A549 (cell line): ENCODE measurements around the gene PFDN2. TPM values are rescaled to one million over a fixed set of nuclear protein-coding genes. Genes with fewer than 3 reads are reported as not detected.
A peak's percentile ranks its signal among the peaks of the same experiment; 100 is the strongest.

Experiments used
- ATOH8 ChIP-seq: fragments of 250-450 bp; sonication (Bioruptor Pico); IDR thresholded peaks from 2 replicates; pipeline ENCODE4 v1.5.0; 2020; ENCODE audit warnings: low read depth, mild to moderate bottlenecking, moderate library complexity
- BHLHE40 ChIP-seq: IDR thresholded peaks from 2 replicates; pipeline ENCODE4 v1.6.1; 2012; ENCODE audit warnings: low read depth, low read length, inconsistent platforms
- CBX8 ChIP-seq: fragments of 200-600 bp; sonication (generic); IDR thresholded peaks from 2 replicates; pipeline ENCODE4 v1.6.1; 2016
- CEBPB ChIP-seq, 2 experiments: fragments of >200 bp in 1 of 2; sonication (Bioruptor Twin) in 1 of 2; formaldehyde crosslinking in 1 of 2; IDR thresholded peaks; 2 replicates each; pipeline ENCODE4 v1.6.1; 2012 to 2016
- CHD2 ChIP-seq: fragments of 150-350 bp; IDR thresholded peaks from 2 replicates; pipeline ENCODE4 v1.6.1; 2014; ENCODE audit warnings: low read length; ENCODE audit not compliant: partially characterized antibody
- CHD4 ChIP-seq: fragments of 200-600 bp; sonication (generic); IDR thresholded peaks from 2 replicates; pipeline ENCODE4 v1.6.1; 2016; ENCODE audit warnings: antibody characterized with exemption, mild to moderate bottlenecking, borderline replicate concordance
- CTCF ChIP-seq: fragments of >200 bp; sonication (Bioruptor Twin); formaldehyde crosslinking; IDR thresholded peaks from 3 replicates; pipeline ENCODE4 v1.5.1; 2016
- EHF ChIP-seq: fragments of 250-450 bp; sonication (Bioruptor Pico); IDR thresholded peaks from 2 replicates; pipeline ENCODE4 v1.5.0; 2020; ENCODE audit warnings: mild to moderate bottlenecking
- EHMT2 ChIP-seq: fragments of 200-600 bp; sonication (generic); IDR thresholded peaks from 2 replicates; pipeline ENCODE4 v1.6.1; 2016; ENCODE audit warnings: antibody characterized with exemption, low read depth, mild to moderate bottlenecking, moderate library complexity
- ELK1 ChIP-seq: fragments of 150-350 bp; IDR thresholded peaks from 2 replicates; pipeline ENCODE4 v1.6.1; 2014; ENCODE audit warnings: low read depth, mild to moderate bottlenecking, low read length
- ESRRA ChIP-seq: fragments of 150-350 bp; IDR thresholded peaks from 2 replicates; pipeline ENCODE4 v1.6.1; 2014; ENCODE audit warnings: mild to moderate bottlenecking, low read length, borderline replicate concordance
- FOSL2 ChIP-seq, 2 experiments: fragments of 450-650 bp in 1 of 2; fragments of >200 bp in 1 of 2; sonication (Bioruptor Twin) in 1 of 2; formaldehyde crosslinking; IDR thresholded peaks; 2 replicates each; pipeline versions ENCODE4 v1.5.0 to v1.6.1; 2016 to 2020; ENCODE audit warnings: mild to moderate bottlenecking in 1 of 2, moderate library complexity in 1 of 2
- FOXS1 ChIP-seq: fragments of 250-450 bp; sonication (Bioruptor Pico); IDR thresholded peaks from 2 replicates; pipeline ENCODE4 v1.5.0; 2020; ENCODE audit warnings: mild to moderate bottlenecking, moderate library complexity
- HES2 ChIP-seq: fragments of >200 bp; sonication (Bioruptor Twin); formaldehyde crosslinking; IDR thresholded peaks from 2 replicates; pipeline ENCODE4 v1.6.1; 2016
- HEYL ChIP-seq: fragments of 250-450 bp; sonication (Bioruptor Pico); IDR thresholded peaks from 2 replicates; pipeline ENCODE4 v1.8.0; 2021; ENCODE audit warnings: mild to moderate bottlenecking, moderate library complexity
- HMGXB4 ChIP-seq: fragments of 250-450 bp; sonication (Bioruptor Pico); IDR thresholded peaks from 2 replicates; pipeline ENCODE4 v1.5.0; 2021; ENCODE audit warnings: mild to moderate bottlenecking, moderate library complexity, borderline replicate concordance
- JUN ChIP-seq, 2 experiments: fragments of >200 bp; sonication (Bioruptor Twin); formaldehyde crosslinking; IDR thresholded peaks; 2 replicates in 1 of 2; 3 replicates in 1 of 2; pipeline ENCODE4 v1.6.1; 2016 to 2017
- JUNB ChIP-seq: fragments of >200 bp; sonication (Bioruptor Twin); formaldehyde crosslinking; IDR thresholded peaks from 2 replicates; pipeline ENCODE4 v1.6.1; 2016
- KDM5A ChIP-seq: fragments of 200-600 bp; sonication (generic); IDR thresholded peaks from 2 replicates; pipeline ENCODE4 v1.6.1; 2016; ENCODE audit warnings: antibody characterized with exemption, mild to moderate bottlenecking
- MAX ChIP-seq: IDR thresholded peaks from 2 replicates; pipeline ENCODE4 v1.6.1; 2012
- MYC ChIP-seq: IDR thresholded peaks from 2 replicates; pipeline ENCODE4 v1.6.1; 2012; ENCODE audit warnings: mild to moderate bottlenecking, inconsistent platforms, low read length, improper control_type of control experiment, borderline replicate concordance
- NFE2L2 ChIP-seq: fragments of 150-350 bp; conservative IDR thresholded peaks from 2 replicates; pipeline ENCODE4 v1.6.1; 2014; ENCODE audit warnings: low read length
- NR3C1 ChIP-seq: fragments of >200 bp; sonication (Bioruptor Twin); formaldehyde crosslinking; IDR thresholded peaks from 3 replicates; pipeline ENCODE4 v1.6.1; 2017
- PBX3 ChIP-seq: IDR thresholded peaks from 2 replicates; pipeline ENCODE4 v1.6.1; 2012
- PHF8 ChIP-seq: fragments of 200-600 bp; sonication (generic); IDR thresholded peaks from 2 replicates; pipeline ENCODE4 v1.6.1; 2016; ENCODE audit warnings: low read depth, mild to moderate bottlenecking, antibody characterized with exemption, moderate library complexity, borderline replicate concordance
- POLR2A ChIP-seq: IDR thresholded peaks from 2 replicates; pipeline ENCODE4 v1.6.1; 2012; ENCODE audit warnings: mild to moderate bottlenecking, low read length
- POLR2AphosphoS2 ChIP-seq: conservative IDR thresholded peaks from 2 replicates; pipeline ENCODE4 v1.6.1; 2012; ENCODE audit warnings: low read length, improper control_type of control experiment, inconsistent platforms
- RAD21 ChIP-seq, 2 experiments: fragments of >200 bp in 1 of 2; sonication (Bioruptor Twin) in 1 of 2; formaldehyde crosslinking in 1 of 2; IDR thresholded peaks in 1 of 2; conservative IDR thresholded peaks in 1 of 2; 2 replicates in 1 of 2; 3 replicates in 1 of 2; pipeline ENCODE4 v1.6.1; 2012 to 2018; ENCODE audit warnings: inconsistent platforms in 1 of 2
- RARB ChIP-seq: fragments of 250-450 bp; sonication (Bioruptor Pico); IDR thresholded peaks from 2 replicates; pipeline ENCODE4 v1.8.0; 2021; ENCODE audit warnings: mild to moderate bottlenecking, moderate library complexity
- RFX5 ChIP-seq: fragments of 450-650 bp; IDR thresholded peaks from 2 replicates; pipeline ENCODE4 v1.7.1; 2014; ENCODE audit warnings: antibody characterized with exemption, mild to moderate bottlenecking, moderate library complexity
- RNF2 ChIP-seq: fragments of 200-600 bp; sonication (generic); IDR thresholded peaks from 2 replicates; pipeline ENCODE4 v1.6.1; 2016; ENCODE audit warnings: low read depth, mild to moderate bottlenecking, antibody characterized with exemption, moderate library complexity, borderline replicate concordance
- SMC3 ChIP-seq: fragments of >200 bp; sonication (Bioruptor Twin); formaldehyde crosslinking; IDR thresholded peaks from 3 replicates; pipeline ENCODE4 v1.6.1; 2018; ENCODE audit warnings: inconsistent platforms
- TFCP2L1 ChIP-seq: fragments of 250-450 bp; sonication (Bioruptor Pico); IDR thresholded peaks from 2 replicates; pipeline ENCODE4 v1.5.0; 2021; ENCODE audit warnings: mild to moderate bottlenecking
- ZC3H11A ChIP-seq: fragments of 450-650 bp; IDR thresholded peaks from 2 replicates; pipeline ENCODE4 v1.6.1; 2014; ENCODE audit warnings: antibody characterized with exemption, mild to moderate bottlenecking
- ZSCAN20 ChIP-seq: fragments of 250-450 bp; sonication (Bioruptor Pico); IDR thresholded peaks from 2 replicates; pipeline ENCODE4 v1.8.0; 2022; ENCODE audit warnings: mild to moderate bottlenecking, moderate library complexity
- polyA plus RNA-seq, 4 experiments: library from polyadenylated mRNA; depleted of rRNA in 3 of 4; stranded (reverse); fragments of >200 nt; fragmentation: RNase III in 1 of 4; extraction: RNeasy Plus Mini Kit Qiagen cat#74134 plus additional on column Dnase treatment in 1 of 4; gene quantifications; 2 replicates in 3 of 4; 3 replicates in 1 of 4; pipeline ENCODE4 v1.2.3, GENCODE V29; 2011 to 2017

PFDN2 gene
- polyA plus RNA-seq, 2 of the 4 experiments (the other 2 are of a cell fraction): 179 to 187 TPM

- TF ChIP-seq NR3C1 (no peak), PHF8 (no peak; the same call in none of the 2 replicates), BHLHE40 (no peak; the same call in 1 of the 2 replicates), MYC (no peak), POLR2AphosphoS2 (no peak), EHF (CRISPR knock-in tag) (no peak), CTCF (peak; percentile 66), CEBPB (IDR thresholded peaks at IDR 0.05) (no peak), RARB (no peak), ATOH8 (CRISPR knock-in tag) (no peak), ESRRA (no peak), CHD4 (no peak), RFX5 (0 out of 2 replicates have a peak, but pooled peaks have one; percentile 6), HMGXB4 (CRISPR knock-in tag) (no peak), JUN (IDR thresholded peaks at IDR 0.05) (peak; percentile 29 to 63; a peak in 2 of 5 replicates), EHMT2 (no peak), NFE2L2 (no peak), ZC3H11A (no peak), HEYL (CRISPR knock-in tag) (no peak), FOXS1 (no peak), SMC3 (no peak; the same call in 2 of the 3 replicates), MAX (peak; percentile 91), CHD2 (peak; percentile 85), KDM5A (peak; percentile 23; the same call in 1 of the 2 replicates), TFCP2L1 (CRISPR knock-in tag) (peak; percentile 63; the same call in 1 of the 2 replicates), ELK1 (no peak), RAD21 (conservative IDR thresholded peaks at IDR 0.05 in 1 of 2, IDR thresholded peaks at IDR 0.05 in 1 of 2) (no peak), HES2 (no peak), JUNB (no peak), CBX8 (no peak), PBX3 (peak; percentile 69; the same call in 1 of the 2 replicates), POLR2A (peak; percentile 70), ZSCAN20 (no peak), RNF2 (no peak), FOSL2 (IDR thresholded peaks at IDR 0.05) (no peak), FOSL2 (CRISPR knock-in tag; IDR thresholded peaks at IDR 0.05) (no peak)
Observed at GRCh38 chr1:161165742-161166668, 48.2 kb upstream of the PFDN2 start, which contains the start of gene PPOX (continued).
